Measurements from ENCODE around the gene GIMAP5.

DNA sequence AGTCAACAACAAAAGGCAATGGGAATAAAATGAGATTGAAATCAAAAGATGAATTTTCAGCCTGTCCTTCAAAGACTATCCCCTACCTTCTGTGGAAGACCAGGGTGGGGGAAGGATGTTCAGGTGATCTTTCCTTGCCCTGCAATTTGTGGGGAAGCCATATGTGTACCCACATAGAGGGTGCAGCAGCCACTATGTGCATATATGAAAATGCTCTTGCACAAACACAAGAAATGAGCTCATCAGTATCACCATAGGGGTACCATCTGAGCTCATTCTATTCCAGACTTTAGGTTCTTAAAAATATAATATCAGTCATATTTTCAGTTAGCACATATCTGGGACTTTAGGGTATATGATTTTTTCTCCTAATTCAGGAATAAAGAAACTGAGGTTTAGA is 17.7 kb downstream of the GIMAP5 start:
- TF ChIP-seq CTCF (IDR thresholded peaks at IDR 0.05; ENCODE audit: insufficient read depth, low read depth, low read length): no peak
- no peak for TF ChIP-seq EZH2 (IDR thresholded peaks at IDR 0.05; ENCODE audit: insufficient read depth, low read length)
